ENCODE results near the gene NLGN1. TPM values are rescaled to one million over a fixed set of nuclear protein-coding genes. Genes with fewer than 3 reads are reported as not detected.

Gene NLGN1
- total RNA-seq, 4 donors from 2014 or later: 12.9 to 20.9 (median 18.0) TPM

DNA sequence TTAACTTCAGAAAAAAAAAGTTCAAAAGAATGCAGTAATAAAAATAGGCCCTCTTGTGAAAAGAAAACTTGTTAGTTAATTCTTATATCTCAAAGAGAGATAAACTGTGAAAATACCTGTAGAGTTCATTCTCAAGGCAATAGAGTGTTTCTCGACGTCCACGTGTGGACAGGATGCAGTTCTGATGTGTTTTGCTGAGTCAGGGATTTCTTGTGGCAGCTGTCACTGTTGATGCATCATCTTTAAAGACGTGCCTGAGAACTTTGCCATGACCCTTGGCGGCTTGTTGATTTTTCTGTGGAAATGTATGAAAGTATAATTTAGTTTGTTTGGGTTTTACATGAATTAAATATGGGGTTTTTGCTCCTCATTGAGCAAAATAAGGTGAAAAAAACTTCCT is 702.2 kb downstream of the NLGN1 start:
- no peaks in the 10 kb centered on the region for H3K9me3 ChIP-seq
- no peaks in the 10 kb centered on the region for H3K4me1 ChIP-seq
- intact Hi-C loops (cut with DNase I): no loop called here
- no peak overlapping the region for H3K4me3 ChIP-seq
- H3K27ac ChIP-seq (replicated peaks in 1 of 4): no peak overlapping the region
- TF ChIP-seq POLR2A (IDR thresholded peaks at IDR 0.05; ENCODE audit: low read depth): no peak
- no peak for TF ChIP-seq POLR2AphosphoS5 (IDR thresholded peaks at IDR 0.05)
- no peak for TF ChIP-seq EP300 (IDR thresholded peaks at IDR 0.05)
- TF ChIP-seq CTCF (IDR thresholded peaks at IDR 0.05): no peak
- no peak for DNase-seq (ENCODE audit: extremely low spot score)
- 86% methylated on average over 5 of the region's 5 CpGs for WGBS
- no peaks in the 10 kb centered on the region for H3K27me3 ChIP-seq
- H3K36me3 ChIP-seq: no peaks in the 10 kb centered on the region

DNA sequence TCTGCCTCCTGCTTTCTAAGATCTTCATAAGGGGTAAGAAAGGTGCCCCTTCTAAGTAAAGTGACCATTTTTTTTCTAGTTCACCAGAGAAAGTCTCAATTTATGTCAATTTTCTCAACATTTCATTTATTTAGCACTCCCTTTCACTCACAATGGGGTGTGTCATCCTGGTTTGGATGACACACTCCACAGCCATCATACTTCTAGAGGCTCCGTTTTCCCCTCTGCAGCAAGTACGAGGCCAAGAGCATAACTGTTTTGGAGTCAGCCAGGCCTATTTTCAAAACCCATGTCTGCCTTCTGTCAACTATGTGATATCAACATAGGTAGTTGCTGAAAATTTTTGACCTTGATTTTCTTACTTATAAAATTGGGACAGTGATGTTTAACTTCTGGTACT is 703.2 kb downstream of the NLGN1 start:
- 90% methylated on average over 2 of the region's 2 CpGs for WGBS
- Histone ChIP-seq H3K27me3 (no peaks in the 10 kb centered on the region), H3K9me3 (no peaks in the 10 kb centered on the region), H3K27ac (replicated peaks in 1 of 4) (no peak overlapping the region), H3K4me1 (no peaks in the 10 kb centered on the region), H3K4me3 (no peak overlapping the region), H3K36me3 (no peaks in the 10 kb centered on the region)
- intact Hi-C loops (cut with DNase I): no loop called here
- TF ChIP-seq CTCF (IDR thresholded peaks at IDR 0.05) (no peak), EP300 (IDR thresholded peaks at IDR 0.05) (no peak), POLR2A (IDR thresholded peaks at IDR 0.05; ENCODE audit: low read depth) (no peak), POLR2AphosphoS5 (IDR thresholded peaks at IDR 0.05) (no peak)
- no peak for DNase-seq (ENCODE audit: extremely low spot score)

DNA sequence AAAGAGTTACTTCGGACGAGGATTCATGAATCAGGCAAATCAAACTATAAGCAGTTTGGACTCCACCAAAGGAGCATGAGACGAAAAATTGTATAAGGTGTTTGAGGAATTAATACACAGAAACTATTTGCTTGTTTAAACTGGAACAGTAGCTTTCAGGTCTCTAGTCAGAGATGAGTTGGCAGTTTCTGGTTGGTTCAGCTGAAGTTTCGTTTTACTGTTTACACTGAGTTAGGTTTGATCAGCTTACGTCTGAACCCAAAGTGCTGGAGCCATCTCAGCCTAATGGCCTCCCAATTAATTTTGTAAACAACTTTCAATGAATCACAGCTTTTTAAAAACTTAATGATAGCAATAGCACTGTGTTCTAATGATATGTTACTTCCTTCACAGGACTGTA is 703.7 kb downstream of the NLGN1 start:
- intact Hi-C loops (cut with DNase I): no loop called here

DNA sequence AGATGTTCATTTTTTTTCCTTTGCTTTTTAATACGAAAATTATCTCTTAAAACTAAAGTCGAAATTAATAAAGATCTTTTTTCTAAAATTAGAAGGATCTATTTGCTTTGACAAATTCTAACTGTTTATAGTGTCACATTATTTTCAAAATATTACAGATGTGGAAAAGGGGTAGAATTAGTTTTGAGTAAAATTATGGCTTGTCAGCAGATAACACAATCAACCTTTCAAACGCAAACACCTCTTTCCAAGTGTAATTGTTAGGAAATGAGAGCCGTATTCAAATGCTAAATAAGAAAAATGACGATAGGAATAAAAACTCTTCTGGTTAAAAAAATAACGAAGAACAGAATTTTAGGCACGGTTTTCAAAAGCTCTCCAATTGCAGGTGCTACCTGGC is 704.7 kb downstream of the NLGN1 start:
- 92% methylated on average over 7 of the region's 7 CpGs for WGBS
- intact Hi-C loops (cut with DNase I): no loop called here
- H3K36me3 ChIP-seq: no peaks in the 10 kb centered on the region
- DNase-seq (ENCODE audit: extremely low spot score): no peak
- TF ChIP-seq CTCF (IDR thresholded peaks at IDR 0.05): no peak
- TF ChIP-seq POLR2AphosphoS5 (IDR thresholded peaks at IDR 0.05): no peak
- no peak for TF ChIP-seq POLR2A (IDR thresholded peaks at IDR 0.05; ENCODE audit: low read depth)
- no peak for TF ChIP-seq EP300 (IDR thresholded peaks at IDR 0.05)
- H3K27ac ChIP-seq (replicated peaks in 1 of 4): no peak overlapping the region
- H3K4me3 ChIP-seq: no peak overlapping the region
- H3K4me1 ChIP-seq: no peaks in the 10 kb centered on the region
- no peaks in the 10 kb centered on the region for H3K27me3 ChIP-seq
- H3K9me3 ChIP-seq: no peaks in the 10 kb centered on the region

More for the DNA sequence above, 703.7 kb downstream of the NLGN1 start:
- no peaks in the 10 kb centered on the region for H3K9me3 ChIP-seq
- no peaks in the 10 kb centered on the region for H3K36me3 ChIP-seq
- no peak for TF ChIP-seq POLR2AphosphoS5 (IDR thresholded peaks at IDR 0.05)
- no peak for TF ChIP-seq EP300 (IDR thresholded peaks at IDR 0.05)
- no peak for TF ChIP-seq POLR2A (IDR thresholded peaks at IDR 0.05; ENCODE audit: low read depth)
- no peak for TF ChIP-seq CTCF (IDR thresholded peaks at IDR 0.05)
- no peaks in the 10 kb centered on the region for H3K27me3 ChIP-seq
- no peak overlapping the region for H3K4me3 ChIP-seq
- 90% methylated on average over 5 of the region's 5 CpGs for WGBS
- no peak overlapping the region for H3K27ac ChIP-seq (replicated peaks in 1 of 4)
- DNase-seq (ENCODE audit: extremely low spot score): no peak
- no peaks in the 10 kb centered on the region for H3K4me1 ChIP-seq

DNA sequence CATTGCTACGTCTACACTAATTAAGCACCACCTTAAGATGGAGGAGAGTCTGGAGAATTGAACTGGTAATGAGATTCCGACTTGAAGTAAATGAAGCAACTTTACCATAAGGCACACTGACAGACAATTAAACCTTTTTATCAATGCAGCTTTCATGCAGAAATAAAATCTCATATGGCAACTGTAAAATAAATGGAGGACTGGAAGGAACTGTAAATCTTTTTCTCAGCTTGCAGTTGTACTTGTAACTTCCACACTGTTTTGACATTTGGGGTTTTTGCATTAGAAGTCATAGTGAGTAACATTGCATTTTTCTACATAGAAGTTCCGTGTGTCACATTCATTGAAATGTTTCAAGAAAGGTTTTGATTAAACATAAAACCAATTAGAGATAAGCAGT is 705.3 kb downstream of the NLGN1 start:
- no peak for DNase-seq (ENCODE audit: extremely low spot score)
- Histone ChIP-seq H3K4me1 (no peaks in the 10 kb centered on the region), H3K36me3 (no peaks in the 10 kb centered on the region), H3K9me3 (no peaks in the 10 kb centered on the region), H3K27ac (replicated peaks in 1 of 4) (no peak overlapping the region), H3K4me3 (no peak overlapping the region), H3K27me3 (no peaks in the 10 kb centered on the region)
- 84% methylated on average over 3 of the region's 3 CpGs for WGBS
- TF ChIP-seq POLR2A (IDR thresholded peaks at IDR 0.05; ENCODE audit: low read depth) (no peak), POLR2AphosphoS5 (IDR thresholded peaks at IDR 0.05) (no peak), CTCF (IDR thresholded peaks at IDR 0.05) (no peak), EP300 (IDR thresholded peaks at IDR 0.05) (no peak)
- intact Hi-C loops (cut with DNase I): no loop called here
